Activated CD4-positive, alpha-beta T cell treated with anti-CD3 and anti-CD28 coated beads for 1 hour (primary cell): ENCODE results near the gene LSM3.

Experiments used
- DNase-seq: peaks from one replicate; pipeline ENCODE4 v3.0.0-alpha.2; 2020

LSM3 gene

DNA sequence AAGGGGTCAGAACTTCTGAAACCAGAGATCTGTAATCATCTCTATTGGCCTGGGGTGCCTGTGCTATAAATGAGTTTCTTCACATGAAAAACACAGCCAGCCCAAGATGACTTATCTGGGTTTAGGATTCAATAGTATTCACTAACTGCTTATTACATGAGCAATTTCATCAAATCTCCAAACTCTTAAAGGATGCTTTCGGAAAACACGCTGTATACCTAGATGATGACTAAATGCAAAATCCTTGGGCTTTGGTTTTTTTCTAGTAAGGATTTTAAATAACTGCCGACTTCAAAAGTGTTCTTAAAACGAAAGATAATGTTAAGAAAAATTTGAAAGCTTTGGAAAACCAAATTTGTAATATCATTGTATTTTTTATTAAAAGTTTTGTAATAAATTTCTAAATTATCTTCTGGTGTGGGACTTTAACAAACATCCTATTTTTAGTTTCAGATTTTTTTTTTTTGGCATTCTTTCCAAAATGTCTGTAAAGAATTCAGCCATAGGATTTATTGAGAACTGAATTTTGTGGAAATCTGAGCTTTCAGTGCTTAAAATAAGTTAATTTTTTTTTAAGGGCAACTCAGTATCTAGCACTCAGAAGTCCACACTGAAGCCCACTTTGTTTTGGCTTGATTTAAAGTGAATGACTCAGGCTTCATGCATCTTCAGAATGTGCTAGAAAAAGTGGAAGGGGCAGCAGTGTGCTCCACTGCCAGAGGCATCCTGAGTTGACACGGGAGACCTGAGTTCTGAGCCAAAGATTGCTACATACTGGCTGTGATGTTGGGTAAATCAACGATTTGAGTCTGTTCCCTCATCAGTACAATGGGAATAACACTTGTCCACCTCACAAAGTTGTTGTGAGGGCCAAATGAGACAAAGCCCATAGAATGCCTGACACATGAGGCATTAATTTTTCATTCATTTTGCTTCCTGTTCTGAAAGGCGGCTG, 35.1 kb upstream of the LSM3 start:
- no peak for DNase-seq

DNA sequence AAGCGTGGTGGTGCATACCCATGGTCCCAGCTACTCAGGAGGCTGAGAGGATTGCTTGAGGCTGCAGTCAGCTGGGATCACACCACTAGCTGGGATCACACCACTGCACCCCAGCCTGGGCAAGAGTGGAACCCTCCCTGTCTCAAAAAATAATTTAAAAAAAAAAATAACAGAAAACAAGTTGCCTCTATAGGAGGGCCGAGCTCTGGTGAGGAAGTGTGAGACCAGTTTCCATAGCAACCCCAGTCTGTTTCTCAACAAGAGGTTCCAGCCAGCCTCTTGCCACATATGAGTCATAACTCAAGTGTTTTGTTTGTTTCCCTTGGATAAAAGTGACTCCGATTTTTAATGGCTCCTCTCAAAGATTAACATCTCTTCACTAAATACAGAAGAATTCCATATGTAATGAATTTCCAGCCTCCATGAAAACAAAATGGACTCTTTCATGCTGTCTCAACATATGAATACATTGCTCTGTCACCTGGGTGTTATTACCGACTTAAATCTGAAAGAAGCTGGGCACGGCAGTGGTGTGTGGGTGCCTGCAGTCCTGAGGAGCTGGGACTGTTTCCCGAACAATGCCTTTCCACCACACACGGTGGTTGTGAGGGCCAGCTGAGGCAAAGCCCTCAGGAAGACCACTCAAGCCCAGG, 34.1 kb upstream of the LSM3 start:
- peak; percentile 49 for DNase-seq

DNA sequence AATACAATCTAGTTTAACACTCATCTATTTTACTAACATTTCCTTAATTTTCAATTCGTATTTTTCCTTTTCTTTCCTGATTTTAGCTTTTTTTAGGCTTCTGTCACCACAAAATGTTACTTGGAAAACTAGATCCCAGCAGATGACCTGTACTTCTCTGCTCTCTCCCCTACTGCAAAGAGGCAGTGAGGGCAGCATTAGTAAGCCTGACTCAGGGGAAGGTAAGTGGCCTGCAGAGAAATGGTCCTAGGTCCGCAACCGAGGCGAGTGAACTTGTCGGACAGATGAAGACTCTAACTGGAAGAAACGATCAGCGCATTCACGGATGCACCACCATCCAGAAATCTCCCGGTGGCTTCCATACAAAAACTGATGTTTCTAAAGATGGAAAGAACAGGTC, 33.4 kb upstream of the LSM3 start:
- peak; percentile 6 for DNase-seq

DNA sequence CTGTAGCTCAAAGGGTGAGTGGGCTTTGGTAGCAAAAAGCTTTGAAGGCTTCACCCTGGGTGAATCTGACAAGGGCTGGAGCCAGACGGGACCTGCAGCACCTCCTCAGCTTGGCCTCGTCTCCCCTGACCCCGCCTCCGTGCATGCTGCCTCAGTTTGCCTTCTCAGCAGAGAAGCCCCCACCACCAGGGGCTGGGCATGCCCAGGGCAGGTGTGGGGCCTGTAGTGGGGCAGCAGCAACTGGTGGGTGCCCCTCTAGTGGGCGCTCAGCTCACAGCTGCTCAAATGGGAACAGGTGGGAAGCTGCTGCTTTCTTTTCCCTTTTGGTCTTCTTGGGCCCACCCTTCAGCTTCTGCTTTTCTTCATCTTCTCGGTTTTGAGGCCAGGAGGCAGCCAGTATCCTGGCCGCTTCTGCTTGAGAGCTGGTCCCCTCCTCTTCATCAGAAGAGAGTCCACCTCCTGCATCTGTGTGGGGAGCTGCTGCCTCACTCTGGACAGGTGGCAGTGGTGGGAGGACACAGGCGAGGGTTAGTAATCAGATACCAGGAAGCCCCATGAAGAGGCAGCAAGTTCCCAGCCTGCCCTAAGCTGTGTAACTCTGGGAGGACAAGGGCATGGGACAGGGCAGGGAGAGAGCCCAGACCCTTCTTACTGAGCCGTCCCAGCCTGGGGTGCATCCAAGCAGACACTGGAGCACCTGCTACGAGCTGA, 32.8 kb upstream of the LSM3 start:
- DNase-seq = peak; percentile 7

DNA sequence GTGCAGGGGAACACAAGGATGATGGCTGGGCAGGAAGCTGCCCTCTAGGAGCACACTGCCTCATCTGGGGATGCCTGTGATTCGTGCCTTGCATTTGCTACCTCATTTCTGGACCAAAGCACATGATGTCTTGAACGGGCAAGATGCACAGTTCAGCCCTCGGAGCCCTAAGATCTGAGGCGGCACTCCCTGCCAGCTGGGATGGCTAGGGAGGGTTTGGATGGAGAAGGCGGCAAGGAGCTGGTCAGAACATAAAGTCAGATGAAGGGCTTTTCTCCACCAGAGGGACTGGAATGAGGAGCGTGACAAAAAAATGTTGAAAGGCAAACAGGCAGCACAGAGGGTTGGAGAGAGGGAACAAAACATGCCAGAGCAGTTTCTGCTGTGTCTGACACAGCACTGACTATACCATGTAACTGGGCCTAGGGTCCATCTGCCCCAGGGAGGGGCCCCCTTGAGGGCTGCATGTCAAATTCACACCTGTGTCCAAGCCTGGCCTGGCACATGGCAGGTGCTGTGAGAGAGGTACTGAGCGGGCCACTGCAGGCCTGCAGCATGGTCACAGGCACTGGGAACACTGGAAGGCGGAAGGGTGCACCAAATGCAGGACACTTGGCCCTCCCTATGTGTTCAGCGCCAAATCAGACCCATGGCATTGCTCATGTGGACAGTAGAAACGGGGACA, 32.1 kb upstream of the LSM3 start:
- DNase-seq = no peak

DNA sequence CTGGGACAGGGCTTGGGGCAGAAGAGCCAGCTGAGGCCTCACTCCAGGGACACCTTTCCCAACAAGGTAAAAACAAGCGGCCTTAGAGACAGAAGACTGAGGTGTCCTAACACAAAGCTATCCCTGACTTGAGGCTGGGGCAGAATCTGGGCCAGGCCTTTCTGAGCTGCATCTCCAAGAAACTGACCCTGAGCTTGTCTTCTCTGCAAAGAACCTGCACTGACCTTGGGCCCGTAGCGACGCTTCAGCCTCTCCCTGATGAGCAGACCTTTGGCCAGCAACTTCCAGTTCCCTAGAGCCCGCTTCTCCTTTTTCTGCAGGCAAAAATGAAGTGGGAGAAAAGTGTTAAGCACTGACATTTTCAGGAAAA, 31.6 kb upstream of the LSM3 start:
- peak; percentile 7 for DNase-seq

DNA sequence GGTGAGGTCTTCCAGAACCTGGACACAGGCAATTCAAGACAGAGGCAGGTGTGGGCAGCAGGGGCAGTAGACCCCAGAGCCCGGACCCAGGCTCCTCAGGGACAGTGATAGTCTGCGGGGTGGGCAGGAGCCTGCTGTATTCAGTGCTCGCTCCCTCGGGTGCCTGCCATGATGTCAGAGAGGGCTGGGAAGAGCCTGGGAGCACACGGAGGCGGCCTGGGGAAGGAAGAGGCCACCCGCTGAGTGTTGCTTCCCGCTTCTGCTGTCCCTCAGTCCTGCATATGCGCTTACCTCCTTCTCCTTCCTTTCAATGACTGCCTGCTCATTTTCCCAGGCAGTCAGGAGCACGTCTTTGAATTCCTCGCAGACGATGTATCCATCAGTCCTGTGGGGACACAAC, 31.0 kb upstream of the LSM3 start:
- peak; percentile 4 for DNase-seq

DNA sequence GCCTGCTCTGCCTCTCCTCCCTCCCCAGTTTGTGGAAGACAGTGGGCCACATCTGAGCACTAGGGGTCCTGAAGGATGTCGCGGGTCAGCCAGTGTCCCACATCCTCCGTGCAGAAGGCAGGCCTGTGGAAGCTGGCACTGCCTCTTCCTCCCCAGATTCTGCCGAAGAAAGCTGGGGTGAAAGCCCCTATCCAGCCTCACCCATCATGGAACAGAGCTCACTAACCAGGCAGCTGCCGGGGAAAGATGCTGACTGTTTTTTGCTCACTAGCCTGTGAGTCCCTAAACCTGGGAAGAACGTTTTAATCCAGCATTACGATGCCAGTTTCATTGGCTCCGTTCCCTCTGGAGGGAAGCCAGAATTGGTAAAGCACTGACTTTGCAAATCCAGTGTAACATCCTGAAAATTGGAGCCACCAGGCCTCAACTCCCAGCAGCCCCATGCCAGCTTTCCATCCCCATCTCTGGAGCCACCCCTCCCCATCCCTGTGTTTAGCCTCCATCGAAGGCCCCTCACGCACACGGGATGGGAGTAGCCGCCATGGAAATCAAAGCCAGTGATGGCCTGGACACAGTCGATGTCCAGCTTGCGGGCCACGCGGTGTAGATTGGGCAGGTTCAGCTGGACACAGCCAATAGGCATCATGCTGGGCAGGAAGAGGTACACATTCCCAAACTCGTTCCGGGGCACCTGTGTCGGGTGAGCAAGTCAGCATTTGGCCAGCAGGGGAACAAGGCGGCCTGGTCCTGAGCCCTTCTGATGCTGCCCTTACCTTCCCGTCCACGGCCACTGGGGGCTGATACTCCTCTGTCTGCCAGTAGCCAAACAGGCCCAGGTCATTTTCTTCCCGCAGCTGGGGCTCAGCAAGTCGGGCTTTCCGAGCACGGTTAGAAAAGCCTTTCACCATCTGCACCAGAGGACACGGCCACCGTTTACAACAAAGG, 30.3 kb upstream of the LSM3 start:
- DNase-seq = peak; percentile 7

DNA sequence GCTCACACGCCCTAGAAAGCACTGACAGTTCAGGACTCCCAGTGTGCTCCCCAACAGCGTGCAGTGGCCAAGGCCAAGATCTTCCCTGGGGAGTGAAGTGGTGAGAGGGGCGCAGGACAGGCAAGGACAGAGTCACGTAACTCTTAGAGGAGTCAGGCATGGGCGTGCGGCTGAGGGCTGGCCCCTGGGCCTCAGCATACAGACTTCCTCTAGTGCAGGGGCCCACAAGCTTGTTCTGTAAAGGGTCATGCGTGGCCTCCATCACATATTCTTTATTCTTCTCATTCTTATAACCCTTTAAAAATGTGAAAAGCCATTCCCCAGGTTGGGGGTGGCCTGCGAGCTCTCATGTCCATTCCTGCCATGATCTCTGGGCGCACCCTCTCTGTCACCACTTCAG, 28.5 kb upstream of the LSM3 start:
- DNase-seq = no peak

DNA sequence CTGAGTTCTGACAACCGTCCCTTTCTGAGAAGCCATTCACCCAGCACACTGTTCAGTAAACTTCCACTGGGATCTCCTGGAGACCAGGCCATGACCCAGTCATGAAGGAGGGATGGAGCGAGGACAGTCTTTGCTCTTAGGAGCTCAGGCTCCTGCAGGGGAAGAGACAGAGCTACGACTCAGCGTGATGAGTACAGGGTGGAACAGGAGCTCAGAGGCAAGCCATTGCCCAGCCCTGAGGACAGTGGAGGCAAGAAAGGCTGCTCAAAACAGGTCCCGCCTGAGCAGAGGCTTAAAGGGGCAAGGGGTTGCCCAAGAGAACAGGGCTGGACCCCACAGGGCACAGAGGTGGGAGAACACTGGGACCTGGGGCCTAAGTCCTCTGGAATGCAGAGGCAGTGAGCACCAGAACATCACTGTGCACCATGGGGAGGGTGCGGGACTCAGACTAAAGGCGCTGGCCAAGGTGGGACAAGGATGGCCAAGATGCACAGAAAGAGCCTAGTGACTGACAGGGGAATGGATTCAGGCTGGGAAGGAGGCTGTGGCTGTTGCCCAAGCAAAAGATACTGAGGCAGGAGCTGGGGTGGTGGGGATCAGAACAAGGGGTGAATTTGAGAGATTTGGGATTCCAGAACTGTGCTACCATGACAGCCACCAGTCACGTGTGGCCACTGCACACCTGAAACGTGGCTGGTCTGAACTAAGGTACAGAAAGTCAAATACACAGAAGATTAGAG, 28.0 kb upstream of the LSM3 start:
- no peak for DNase-seq

DNA sequence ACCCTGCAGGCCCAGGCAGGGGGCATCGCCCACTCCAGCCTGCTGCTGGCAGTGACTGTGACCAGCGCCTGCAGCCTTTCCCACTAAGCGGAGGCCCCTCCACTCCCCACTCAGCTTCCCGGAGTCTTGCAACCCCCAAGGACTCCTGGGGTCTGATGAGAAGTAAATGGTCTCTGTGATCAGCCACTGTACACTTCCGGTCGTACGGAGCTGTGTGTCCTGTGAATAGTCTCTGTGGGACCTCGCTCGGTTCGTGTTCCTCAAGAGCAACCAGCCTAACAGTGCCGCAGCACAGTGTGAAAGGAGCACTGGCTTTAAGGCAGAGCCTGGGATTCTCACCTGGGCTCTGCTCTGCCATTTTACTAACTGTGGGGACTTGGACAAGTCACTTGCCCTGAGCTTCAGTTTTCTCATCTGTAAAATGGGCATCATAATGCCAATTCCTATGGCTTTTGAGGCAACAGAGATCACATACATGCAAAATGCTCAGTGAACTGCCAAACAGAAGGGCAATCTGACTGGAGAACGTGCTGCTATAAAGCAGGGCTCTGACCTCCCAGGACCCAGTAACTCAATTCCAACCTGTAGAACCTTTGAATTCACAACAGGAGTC, 27.0 kb upstream of the LSM3 start:
- DNase-seq = no peak

DNA sequence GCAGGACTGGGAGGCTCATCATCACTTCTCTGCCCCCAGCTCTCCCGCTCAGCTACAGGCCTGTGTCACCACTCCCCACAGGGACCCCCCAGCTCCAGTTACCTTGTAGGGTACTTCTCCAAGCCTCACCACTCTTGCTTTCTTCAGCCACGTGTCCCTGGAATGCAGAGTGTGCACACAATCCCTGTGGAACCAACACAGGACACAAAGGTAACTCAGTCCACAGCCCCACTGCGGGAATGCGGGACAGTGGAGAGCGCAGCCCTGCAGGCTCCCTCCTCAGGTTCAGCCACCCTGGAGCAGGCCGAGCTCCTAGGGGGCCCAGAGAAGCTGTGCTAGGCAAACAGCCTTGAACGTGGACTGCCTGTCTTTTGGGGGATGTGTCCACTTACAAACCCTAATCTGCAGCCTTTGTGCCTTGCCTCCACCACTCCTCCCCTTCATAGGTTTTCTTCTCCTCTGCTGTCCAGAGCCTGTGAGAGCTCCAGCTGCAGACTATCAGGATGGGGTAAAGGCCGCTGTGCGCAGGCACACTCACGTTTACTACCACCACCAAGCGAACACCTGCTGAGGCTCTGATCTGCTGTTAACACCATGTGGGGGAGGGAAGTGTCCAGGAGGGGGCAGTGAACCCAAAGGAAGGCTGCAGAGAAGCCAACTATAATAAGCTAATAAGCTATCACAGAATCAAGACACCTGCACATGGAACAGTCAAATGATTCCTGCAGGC, 26.2 kb upstream of the LSM3 start:
- DNase-seq = no peak

DNA sequence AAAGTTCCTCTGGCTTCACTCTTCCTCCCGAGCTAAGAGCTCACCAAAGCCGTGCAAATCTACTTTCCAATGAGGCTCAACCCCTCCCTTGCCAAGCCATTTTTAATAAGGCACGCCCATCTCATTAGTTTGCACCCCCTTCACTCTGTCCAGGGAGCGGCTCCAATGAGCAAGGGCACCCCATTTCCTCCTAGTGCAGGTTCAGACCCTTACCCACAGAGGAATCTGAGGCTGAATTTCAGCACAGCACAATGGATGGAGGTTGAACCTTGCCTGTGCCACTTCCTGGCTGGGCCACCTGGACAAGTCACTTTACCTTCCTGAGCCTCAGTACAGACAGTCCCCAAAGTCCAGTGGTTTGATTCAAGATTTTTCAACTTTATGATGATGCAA, 25.7 kb upstream of the LSM3 start:
- DNase-seq = no peak

DNA sequence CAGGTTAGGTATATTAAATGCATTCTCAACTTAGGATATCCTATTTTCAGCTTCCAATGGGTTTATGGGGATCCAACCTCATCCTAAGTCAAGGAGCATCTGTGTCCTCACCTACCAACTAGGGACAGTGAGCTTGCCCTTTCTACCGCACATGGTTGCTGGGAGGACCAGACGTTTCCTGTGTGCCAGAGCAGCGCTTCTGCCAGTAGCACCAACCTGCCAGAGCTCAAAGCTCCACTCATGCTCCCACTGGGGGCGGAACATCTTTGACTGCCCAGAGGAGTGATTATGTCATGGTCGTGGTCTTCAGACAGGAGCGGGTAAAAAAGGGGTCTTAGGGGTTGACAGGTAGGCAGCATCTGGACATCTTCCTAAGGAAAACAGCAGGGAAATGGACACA, 25.0 kb upstream of the LSM3 start:
- no peak for DNase-seq

DNA sequence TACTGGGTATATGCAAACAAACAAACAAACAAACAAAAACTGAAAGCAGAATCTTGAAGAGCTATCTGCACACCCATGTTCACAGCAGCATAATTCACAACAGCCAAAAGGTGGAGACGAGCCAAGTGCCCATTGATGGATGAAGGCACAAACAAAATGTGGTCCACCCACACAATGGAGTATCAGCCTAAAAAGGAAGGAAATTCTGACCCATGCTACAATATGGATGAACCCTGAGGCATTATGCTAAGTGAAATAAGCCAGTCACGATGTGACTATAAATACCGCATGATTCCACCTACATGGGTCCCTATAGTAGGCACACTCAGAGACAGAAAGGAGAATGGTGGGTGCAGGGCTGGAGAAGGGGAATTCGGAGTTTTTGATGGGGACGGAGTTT, 24.3 kb upstream of the LSM3 start:
- no peak for DNase-seq

DNA sequence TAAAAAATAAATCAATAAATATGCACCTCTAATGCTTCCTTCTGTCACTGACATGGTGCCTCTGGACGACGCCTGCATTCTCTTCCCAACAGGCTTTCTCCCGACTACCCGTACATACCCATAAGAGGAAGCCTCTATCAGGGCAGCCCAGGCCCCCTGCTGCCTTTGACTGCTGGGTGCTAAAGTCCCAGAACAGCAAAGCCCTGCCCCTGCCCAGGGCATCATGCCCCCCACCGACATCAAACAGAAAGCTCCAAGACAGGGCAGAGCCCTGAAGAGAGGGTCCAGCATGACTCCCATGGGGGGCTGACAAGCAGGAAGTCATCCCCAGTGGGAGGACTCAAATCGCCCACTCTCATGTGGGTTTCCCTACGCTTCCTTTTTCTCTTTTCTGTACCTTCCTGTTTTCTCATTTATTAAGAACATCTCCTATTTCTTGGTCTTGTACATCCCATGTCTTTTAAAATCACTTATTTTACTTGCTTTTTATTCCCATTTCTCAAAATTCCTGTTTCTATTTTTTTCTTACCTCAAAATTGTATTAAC, 23.6 kb upstream of the LSM3 start:
- DNase-seq = no peak

DNA sequence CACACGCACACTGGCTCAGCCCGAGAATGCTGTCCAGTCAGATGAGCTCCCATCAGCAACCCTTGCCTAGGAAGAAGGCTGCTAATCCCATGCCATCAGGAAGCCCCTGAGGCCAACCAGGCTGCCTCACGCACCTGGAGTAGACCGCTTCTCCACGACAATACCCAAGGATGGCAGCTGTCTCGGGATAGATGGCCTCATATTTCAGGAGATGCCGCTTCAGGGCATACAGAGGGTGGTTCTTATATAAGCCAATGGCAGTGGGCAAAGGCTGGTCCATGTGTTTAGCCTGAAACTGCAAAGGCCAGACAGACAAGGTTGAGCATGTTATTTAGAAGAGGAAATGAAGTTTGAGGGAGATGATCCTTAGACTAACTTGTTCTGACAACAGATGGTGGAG, 22.4 kb upstream of the LSM3 start:
- no peak for DNase-seq

DNA sequence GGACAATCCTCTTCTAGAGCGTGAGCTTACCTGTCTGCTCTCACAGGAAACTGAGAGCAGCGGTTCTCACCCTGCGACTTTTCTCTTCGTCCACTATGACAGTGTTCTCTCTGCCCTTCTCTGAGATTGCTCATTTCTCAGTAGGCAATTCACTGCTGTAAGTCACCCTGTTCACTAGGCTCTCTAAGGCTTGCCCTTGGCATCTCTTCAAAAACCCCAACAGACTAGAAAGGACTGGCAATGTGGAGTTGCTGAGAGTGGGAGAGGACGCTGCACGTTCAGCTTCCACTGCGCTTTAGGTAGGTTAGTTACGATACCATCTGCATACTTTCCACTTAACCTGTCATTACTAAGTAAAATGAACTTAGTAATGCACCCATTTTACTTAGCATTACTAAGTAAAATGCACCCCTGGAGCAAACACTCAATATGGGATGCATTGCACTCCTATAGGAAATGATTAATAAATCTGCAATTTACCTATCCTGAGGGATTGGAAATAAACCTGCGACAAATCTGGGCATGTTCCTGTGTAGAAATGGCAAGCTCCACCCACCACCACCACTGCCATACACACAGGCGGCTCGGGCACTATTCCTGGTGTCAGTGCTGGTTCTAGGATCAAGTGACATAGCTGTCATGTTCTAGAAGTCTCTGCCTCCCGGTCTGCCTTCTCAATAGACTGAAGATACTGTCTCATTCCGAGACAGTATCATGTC, 21.6 kb upstream of the LSM3 start:
- DNase-seq = no peak

DNA sequence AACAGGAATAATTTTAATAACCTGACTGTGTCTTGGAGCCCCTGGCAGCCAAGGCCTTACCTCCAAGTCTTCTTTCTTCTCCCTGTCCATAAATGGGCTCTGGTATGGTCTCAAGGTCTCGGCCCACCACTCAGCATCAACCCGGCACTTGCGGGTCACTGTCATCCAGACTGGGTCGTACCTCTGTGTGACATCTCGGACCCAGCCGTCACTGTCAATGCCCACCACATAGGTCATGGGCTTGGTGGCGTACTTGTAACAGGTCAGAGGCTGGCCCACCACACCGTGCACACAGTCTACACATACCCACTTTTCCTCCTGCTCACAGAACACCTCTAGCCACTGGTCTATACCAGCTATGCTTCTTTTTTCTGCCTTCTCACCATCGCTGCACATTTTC, 20.7 kb upstream of the LSM3 start:
- DNase-seq = no peak
